Measurements from ENCODE around the gene PRAMEF13. TPM values are rescaled to one million over a fixed set of nuclear protein-coding genes. Genes with fewer than 3 reads are reported as not detected.
"Not testable (repeated sequence)": the region's sequence is repeated elsewhere in the genome, so short reads cannot be mapped to it uniquely, and the experiment has no call there.

The PRAMEF13 gene, protein sequence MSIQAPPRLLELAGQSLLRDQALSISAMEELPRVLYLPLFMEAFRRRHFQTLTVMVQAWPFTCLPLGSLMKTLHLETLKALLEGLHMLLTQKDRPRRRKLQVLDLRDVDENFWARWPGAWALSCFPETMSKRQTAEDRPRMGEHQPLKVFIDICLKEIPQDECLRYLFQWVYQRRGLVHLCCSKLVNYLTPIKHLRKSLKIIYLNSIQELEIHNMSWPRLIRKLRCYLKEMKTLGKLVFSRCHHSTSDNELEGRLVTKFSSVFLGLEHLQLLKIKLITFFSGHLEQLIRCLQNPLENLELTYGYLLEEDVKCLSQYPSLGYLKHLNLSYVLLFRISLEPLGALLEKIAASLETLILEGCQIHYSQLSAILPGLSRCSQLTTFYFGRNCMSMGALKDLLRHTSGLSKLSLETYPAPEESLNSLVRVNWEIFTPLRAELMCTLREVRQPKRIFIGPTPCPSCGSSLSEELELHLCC
- not detected in 2 replicates for total RNA-seq

DNA sequence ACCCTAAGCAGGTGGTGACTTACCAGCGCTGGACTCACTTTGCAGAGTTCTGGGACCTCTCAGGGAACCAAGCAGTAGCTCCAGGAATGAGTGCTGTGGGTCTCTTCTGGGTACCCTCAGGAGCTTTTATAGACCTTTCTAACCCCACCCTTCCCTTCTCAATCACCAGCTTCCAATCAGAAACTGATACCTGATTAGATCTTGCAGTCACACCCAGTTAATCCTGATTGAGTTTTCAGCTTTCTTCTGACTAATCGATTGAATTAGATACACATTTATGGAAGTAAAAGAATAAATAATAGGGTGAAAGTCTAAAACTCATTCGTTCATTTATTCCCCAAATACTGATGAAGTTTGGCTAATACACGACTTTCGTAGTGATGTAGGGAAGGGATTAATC lies at the start of gene PRAMEF13:
PRAMEF13 (minus strand) TSS at position 101 of the 400 bp plus-strand sequence. CDS start 1,820 bp downstream, outside the sequence.
- not testable (repeated sequence) for DNase-seq (ENCODE audit: low read depth)

DNA sequence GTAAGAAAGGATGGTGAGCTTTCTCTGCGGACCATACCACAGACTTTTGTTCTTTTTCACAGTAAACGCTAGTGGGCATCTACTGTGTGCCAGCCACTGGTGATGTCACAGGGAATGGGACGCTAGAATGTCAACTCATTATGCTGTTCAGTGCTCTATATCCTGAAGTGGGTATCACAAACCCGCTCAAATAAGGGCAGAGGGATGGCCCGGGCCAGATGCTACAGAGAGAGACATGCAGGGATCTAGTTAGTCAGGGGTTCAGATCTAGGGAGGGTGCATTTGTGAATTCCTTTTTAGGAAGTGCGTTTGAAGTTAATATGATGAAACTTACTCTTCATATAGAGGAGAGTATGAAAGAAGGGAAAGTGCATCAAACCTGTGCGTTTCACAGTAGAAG lies 45.9 kb upstream of the PRAMEF13 start:
- not testable (repeated sequence) for DNase-seq (ENCODE audit: low read depth)

DNA sequence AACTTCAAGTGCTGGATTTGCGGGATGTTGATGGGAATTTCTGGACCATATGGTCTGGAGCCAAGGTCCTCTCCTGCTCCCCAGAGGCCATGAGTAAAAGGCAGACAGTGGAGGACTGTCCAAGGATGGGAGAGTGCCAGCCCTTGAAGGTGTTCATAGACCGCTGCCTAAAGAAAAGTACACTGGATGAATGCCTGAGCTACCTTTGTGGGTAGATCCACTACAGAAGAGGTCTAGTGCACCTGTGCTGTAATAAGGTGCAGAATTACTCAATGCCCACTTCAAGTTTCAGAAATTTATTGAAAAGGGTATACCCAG lies 45.3 kb upstream of the PRAMEF13 start:
- DNase-seq (ENCODE audit: low read depth): not testable (repeated sequence)

DNA sequence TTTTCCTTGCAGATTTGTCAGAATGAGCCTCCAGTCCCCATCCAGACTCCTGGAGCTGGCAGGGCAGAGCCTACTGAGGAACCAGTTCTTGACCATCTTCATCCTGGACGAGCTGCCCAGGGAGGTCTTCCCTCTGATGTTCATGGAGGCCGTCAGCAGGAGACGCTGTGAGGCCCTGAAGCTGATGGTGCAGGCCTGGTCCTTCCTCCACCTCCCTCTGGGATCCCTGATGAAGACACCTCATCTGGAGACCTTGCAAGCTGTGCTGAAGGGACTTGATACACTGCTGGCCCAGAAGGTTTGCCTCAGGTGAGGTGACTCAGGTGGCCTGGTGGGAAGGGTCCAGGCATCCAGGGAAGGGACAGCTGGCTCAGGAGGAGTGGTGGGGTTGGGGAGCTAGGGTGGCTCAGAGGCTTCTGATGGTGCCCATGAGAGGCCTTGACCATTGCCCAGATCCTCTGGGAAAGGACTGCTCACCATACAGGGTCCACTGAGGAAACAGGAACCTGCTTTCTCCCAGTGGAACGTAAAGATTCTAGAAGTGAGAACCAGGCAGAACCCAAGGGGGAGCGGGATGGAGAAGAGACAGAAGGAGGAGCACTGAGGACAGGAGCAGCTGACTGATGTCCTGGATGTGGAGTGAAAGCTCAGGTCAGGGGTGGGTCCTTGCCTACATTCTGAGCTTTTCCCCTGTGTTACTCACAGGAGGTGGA lies 44.8 kb upstream of the PRAMEF13 start:
- not testable (repeated sequence) for DNase-seq (ENCODE audit: low read depth)

DNA sequence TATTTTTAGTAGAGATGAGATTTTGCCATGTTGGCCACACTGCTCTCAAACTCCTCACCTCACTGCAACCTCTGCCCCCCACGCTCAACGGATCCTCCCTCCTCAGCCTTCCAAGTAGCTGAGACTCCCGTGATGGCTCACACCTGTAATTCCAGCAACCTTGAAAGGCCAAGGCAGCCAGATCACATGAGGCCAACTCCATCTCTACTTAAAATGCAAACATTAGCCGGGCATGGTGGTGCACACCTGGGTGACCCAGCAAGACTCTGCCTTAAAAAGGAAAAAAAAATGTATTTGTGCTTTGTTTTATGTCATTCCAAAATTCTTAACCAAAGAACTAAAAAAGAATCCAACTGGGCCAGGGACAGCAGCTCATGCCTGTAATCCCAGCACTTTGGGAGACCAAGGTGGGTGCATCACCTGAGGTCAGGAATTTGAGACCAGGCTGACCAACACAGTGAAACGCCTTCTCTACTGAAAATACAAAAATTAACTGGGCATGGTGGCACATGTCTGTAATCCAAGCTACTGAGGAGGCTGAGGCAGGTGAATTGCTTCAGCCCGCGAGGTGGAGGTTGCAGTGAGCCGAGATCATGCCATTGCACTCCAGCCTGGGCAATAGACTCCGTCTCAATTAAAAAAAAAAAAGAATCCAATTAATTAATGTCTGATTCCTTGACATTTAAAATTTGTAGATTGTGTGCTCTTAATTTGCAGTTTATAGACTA lies 42.5 kb upstream of the PRAMEF13 start:
- not testable (repeated sequence) for DNase-seq (ENCODE audit: low read depth)

DNA sequence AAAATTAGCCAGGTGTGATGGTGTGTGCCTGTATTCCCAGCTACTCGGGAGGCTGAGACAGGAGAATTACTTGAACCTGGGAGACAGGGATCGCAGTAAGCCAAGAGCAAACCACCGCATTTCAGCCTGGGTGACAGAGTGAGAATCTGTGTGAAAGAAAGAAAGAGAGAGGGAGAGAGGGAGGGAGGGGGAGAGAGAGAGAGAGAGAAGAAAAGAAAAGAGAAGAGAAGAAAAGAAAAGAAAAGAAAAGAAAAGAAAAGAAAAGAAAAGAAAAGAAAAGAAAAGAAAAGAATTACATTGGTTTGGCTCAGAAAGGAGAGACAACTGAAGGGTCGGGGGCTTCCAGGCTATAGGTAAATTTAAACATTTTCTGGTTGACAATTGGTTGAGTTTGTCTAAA lies 38.4 kb upstream of the PRAMEF13 start:
- DNase-seq (ENCODE audit: low read depth): not testable (repeated sequence)

DNA sequence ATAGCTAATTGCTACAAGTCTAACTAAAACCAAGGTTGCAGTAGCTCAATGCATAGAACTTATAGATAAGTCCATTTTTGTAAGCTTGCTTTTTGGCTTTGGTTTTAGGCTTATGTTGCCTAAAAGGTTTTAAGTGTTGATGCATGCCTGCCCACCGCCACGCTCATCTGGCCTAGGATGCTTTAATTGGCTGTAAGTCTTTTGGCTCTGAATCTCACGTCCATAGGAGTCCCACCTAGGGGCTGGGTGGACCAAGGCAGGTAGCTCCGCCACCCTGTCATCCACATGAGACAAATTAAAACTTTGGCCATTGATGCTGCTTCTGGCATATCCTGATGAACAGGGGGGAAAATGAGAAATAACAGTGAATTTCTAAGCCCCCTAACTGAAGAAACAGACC lies 36.4 kb upstream of the PRAMEF13 start:
- not testable (repeated sequence) for DNase-seq (ENCODE audit: low read depth)

DNA sequence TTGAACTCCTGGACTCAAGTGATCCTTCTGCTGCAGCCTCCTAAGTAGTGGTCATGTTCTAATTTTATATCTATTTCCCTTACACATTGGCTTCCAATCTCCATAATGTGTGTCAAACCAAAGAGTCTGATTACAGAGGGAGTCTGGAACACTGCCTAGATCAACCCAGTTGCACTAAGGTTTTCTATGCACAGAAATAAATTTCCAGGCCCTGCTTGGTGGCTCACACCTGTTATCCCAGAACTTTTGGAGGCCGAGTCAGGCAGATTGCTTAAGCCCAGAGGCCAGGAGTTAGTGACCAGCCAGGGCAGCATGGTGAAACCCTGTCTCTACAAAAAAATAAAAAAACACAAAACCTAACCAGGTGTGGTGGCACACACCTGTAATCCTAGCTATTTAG lies 32.8 kb upstream of the PRAMEF13 start:
- not testable (repeated sequence) for DNase-seq (ENCODE audit: low read depth)

DNA sequence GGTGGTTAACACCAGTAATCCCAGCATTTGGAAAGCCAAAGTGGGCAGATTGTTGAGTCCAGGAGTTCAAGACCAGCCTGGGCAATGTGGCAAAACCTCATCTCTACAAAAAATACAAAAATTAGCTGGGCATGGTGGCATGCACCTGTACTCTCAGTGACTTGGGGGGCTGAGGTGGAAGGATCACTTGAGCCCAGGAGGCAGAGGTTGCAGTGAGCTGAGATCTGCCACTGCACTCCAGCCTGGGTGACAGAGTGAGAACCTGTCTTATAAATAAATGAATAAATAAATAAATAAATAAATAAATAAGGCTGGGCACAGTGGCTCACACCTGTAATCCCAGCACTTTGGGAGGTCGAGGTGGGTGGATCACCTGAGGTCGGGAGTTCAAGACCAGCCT lies 30.8 kb upstream of the PRAMEF13 start:
- not testable (repeated sequence) for DNase-seq (ENCODE audit: low read depth)

DNA sequence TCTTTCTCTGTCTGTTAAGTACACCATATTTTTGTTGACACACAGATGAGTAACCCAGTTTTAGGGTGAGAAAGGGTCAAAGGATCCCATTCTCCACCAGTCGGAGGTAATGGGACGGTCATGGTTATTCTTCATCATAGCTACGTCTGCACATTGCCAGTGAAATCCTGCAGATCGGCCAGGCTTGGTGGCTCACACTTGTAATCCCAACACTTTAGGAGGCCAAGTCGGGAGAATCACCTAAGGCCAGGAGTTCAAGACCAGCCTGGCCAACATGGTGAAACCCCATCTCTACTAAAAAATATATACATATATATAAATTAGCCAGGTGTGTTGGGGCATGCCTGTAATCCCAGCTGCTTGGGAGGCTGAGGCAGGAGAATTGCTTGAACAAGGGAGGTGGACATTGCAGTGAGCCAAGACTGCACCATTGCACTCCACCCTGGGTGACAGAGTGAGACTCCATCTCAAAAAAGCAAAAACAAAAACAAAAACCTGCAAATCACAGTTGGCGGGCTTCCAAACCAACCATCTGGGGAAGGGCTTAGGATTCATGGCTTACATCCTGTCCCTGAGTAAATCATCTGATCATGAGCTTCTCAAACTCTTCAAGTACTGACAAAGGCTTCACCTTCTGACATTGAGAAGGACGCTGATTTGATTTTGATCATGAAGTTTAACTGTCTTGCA lies 30.0 kb upstream of the PRAMEF13 start:
- not testable (repeated sequence) for DNase-seq (ENCODE audit: low read depth)

DNA sequence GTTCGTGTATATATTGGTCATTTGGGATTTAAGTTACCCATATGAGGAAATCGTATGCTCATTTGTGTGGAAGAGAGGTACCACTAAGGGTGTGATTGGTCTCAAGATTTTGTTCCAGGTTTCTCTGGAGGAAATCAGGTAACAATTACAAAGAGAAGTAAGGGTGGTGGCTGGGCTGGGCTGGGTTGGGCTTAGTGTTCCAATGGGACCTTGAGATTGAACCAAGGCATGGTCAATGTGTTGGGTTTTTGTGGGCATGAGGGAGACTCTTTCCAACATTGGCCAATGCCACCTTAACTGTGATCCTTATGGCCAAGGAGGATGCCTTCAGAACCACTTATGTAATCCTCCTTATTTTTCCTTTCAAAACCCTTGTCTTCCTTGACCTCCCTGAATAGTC lies 29.4 kb upstream of the PRAMEF13 start:
- not testable (repeated sequence) for DNase-seq (ENCODE audit: low read depth)

DNA sequence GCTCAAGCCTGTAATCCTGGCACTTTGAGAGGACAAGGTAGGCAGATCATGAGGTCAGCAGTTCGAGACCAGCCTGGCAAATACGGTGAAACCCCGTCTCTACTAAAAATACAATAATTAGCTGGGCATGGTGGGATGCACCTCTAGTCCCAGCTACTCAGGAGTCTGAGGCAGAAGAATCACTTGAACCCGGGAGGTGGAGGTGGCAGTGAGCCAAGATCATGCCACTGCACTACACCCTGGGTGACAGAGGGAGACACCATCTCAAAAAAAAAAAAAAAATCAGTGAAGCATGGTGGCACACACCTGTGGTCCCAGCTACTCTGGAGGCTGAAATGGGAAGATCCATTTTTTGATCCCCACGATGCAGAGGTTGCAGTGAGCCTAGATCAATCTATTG lies 28.9 kb upstream of the PRAMEF13 start:
- not testable (repeated sequence) for DNase-seq (ENCODE audit: low read depth)

DNA sequence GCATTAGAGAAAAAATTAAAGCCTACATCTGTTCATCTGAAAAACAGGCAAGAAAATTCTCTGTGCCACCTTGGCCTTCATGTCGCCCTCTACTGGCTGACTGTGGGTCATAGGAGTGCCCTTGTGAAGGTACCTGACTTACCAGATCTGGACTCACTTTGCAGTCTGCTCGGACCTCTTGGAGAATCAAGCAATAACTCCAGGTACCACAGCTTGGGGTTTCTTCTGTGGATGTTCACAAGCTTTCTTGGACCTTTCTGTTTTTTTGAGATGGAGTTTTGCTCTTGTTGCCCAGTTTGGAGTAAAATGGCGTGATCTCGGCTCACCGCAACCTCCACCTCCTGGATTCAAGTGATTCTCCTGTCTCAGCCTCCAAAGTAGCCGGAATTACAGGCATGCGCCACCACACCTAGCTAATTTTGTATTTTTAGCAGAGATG lies 27.2 kb upstream of the PRAMEF13 start:
- no peak for DNase-seq (ENCODE audit: low read depth)

DNA sequence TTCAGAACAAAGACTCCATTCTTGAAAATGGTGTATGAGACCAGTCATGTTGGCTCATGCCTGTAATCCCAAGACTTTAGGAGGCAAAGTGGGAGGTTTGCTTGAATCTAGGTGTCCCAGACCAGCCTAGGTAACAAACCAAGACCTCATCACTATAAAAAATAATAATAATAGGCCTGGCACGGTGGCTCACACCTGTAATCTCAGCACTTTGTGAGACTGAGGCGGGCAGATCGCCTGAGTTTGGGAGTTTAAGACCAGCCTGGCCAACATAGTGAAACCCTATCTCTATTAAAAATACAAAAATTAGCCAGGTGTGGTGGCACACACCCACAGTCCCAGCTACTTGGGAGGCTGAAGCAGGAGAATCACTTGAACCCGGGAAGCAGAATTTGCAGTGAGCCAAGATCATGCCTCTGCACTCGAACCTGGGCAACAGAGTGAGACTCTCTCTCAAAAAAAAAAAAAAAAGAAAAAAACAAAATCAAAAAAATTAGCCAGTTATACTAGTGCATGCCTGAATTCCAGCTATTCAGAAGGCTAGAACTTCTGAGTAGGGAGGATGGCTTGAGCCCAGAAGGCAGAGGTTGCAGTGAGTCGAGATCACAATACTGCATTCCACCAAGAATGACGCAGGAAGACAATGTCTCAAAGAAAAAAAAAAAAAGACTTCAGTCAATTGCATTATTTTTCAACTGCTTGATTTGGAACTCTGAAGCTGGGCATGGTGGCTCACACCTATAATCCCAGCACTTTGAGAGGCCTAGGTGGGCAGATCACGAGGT lies 26.3 kb upstream of the PRAMEF13 start:
- DNase-seq (ENCODE audit: low read depth): not testable (repeated sequence)

DNA sequence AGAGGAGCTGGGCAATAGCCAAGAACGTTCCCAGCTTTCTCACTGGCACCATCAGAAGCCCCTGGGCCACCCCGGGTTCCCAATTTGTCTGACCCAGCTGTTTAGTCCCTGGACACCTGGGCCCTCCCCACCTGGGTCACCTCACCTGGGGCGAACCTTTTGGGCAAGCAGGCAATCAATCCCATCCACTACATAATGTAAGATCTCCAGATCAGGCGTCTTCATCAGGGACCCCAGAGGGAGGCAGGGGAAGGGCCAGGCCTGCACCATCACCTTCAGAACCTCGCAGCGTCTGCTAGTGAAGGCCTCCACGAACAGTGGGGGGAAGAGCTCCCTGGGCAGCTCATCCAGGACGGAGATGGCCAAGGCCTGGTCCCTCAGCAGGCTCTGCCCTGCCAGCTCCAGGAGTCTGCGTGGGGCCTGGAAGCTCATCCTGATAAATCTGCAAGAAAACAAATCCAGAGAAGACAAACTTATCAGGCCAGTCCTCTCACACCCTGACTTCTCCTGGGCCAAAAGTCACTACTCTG lies 24.5 kb upstream of the PRAMEF13 start, which contains the start of gene PRAMEF18:
PRAMEF18 (minus strand) TSS at position 480 of the 530 bp plus-strand sequence; CDS start at position 432, 48 bp downstream.
- not testable (repeated sequence) for DNase-seq (ENCODE audit: low read depth)

DNA sequence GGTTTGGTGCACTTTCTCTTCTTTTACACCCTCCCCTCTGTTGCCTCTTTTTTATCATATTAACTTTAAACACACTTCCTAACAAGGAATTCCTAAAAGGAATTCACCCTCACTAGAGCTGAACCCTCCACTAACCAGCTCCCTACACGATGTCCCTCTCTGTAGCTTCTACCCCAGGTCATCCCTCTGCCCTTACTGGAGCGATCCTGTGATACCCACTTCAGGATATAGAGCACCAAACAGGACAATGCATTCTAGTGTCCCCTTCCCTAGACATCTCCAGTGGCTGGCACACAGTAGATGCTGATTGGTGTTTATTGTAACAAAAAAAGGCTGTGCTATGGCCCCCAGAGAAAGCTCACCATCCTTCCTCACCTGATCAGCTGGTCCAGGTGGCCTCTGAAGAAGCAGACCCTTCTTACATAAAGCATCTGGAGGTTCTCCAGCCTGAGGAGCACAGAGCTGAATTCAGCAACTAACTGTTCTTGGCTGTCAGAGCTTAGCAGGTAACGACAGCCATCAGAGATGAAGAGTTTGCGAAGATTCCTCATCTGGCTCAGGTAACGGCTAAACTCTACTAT lies 23.4 kb upstream of the PRAMEF13 start:
- no peak for DNase-seq (ENCODE audit: low read depth)

DNA sequence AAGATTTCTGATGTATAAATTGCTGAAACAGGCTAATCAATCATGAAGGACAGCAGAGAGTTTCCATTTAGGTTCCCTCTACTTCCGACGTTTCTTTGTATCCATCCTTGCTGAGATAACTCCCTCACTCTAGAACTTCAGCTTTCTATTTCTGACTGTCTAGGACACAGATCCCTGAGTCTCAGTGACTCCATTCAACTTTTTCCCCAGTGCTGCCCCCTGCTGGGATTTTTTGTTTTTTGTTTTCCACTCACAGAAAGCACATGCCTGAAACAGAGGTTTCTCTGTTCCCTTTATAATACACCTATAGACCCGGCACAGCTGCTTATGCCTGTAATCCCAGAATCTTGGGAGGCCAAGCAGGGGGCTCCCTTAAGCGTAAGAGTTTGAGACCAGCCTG lies 21.6 kb upstream of the PRAMEF13 start:
- not testable (repeated sequence) for DNase-seq (ENCODE audit: low read depth)

DNA sequence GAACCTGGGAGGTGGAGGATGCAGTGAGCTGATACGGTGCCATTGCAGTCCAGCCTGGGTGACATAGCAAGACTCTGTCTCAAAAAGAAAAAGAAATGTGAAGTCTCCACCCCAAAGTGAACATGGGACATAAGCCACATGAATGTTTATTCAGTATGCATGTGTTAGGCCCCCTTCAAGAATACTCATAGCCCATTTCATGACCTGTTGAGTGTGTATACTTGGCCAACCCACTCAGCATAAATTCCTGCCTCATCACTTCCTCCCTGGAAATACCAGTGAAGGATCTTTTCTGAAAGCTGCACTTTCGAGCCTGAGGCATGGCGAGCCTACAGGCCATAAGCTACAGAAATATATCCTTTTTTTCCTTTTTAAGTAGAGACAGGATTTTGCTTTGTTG lies 18.0 kb upstream of the PRAMEF13 start:
- not testable (repeated sequence) for DNase-seq (ENCODE audit: low read depth)

DNA sequence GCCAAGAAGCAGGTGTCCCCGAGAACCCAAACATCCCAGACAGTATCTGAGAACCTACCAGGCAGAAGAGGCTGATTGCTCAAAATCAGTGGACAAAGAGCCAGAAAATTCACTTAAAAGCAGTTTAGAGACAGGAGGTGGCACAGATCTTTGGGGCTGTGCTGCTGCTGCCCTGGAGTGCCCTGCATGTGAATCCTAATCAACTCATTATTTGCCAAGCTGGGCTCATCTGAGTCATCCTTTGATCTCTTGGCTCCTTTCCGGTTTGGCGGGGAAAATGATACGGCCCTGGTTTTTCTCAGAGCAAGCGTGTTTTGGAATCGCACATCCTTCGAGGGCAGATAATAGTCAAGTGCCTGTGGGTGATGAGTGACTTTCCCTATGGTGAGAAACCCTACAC lies 15.4 kb upstream of the PRAMEF13 start:
- not testable (repeated sequence) for DNase-seq (ENCODE audit: low read depth)

DNA sequence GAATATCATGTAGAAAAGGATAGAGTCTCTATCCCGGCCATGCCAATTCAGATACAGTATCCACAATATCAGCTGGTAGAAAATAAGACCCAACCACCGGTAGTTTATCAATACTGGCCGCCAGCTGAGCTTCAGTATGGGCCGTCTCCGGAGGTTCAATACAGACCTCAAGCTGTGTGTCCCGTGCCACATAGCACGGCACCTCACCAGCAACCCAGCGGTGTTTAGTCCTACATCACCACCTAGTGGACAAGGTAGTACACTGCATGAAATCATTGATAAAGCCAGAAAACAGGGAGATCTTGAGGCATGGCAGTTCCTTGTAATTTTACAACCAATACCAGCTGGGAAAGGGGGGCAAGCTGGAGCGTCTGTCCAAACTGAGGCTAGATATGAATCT lies 7.5 kb upstream of the PRAMEF13 start:
- not testable (repeated sequence) for DNase-seq (ENCODE audit: low read depth)
